Karpas-422 (cell line): Measurements from ENCODE around the gene CADM1. TPM values are rescaled to one million over a fixed set of nuclear protein-coding genes. Genes with fewer than 3 reads are reported as not detected.

Experiments used
- DNase-seq: peaks from one replicate; pipeline ENCODE4 v3.0.0-alpha.2; 2015
- H2AFZ ChIP-seq: fragments of 200-600 bp; sonication (generic); 2 replicates; pipeline ENCODE4 v1.6.1; 2014; ENCODE audit warnings: antibody characterized with exemption, low read length, mixed read lengths
- H3K27ac ChIP-seq: fragments of 200-600 bp; sonication (generic); 2 replicates; pipeline ENCODE4 v1.5.1; 2014; ENCODE audit warnings: mild to moderate bottlenecking, low read length, moderate library complexity
- H3K27me3 ChIP-seq: fragments of 200-600 bp; sonication (generic); 2 replicates; pipeline ENCODE4 v1.6.1; 2014; ENCODE audit warnings: low read length, mixed read lengths
- H3K36me3 ChIP-seq: fragments of 200-600 bp; sonication (generic); 2 replicates; pipeline ENCODE4 v1.6.1; 2014; ENCODE audit warnings: low read length, mixed read lengths; ENCODE audit not compliant: insufficient read depth
- H3K4me1 ChIP-seq: fragments of 200-600 bp; sonication (generic); 2 replicates; pipeline ENCODE4 v1.6.1; 2014; ENCODE audit warnings: mild to moderate bottlenecking, low read length, mixed read lengths
- H3K4me2 ChIP-seq: fragments of 200-600 bp; sonication (generic); 2 replicates; pipeline ENCODE4 v1.6.1; 2014; ENCODE audit warnings: low read length, low read depth, mild to moderate bottlenecking; ENCODE audit not compliant: poor library complexity, severe bottlenecking
- H3K4me3 ChIP-seq: fragments of 200-600 bp; sonication (generic); 2 replicates; pipeline ENCODE4 v1.5.1; 2014; ENCODE audit warnings: mild to moderate bottlenecking, antibody characterized with exemption, low read length, mixed read lengths
- H3K79me2 ChIP-seq: fragments of 200-600 bp; sonication (generic); 2 replicates; pipeline ENCODE4 v1.6.1; 2014; ENCODE audit warnings: mild to moderate bottlenecking, low read length, mixed read lengths
- H3K9ac ChIP-seq: fragments of 200-600 bp; sonication (generic); 2 replicates; pipeline ENCODE4 v1.6.0; 2014; ENCODE audit warnings: low read length
- H3K9me2 ChIP-seq: fragments of 200-600 bp; sonication (generic), shearing (Covaris generic); replicated peaks from 2 replicates; pipeline ENCODE4 v1.6.0; 2014; ENCODE audit warnings: mild to moderate bottlenecking, low read length, moderate library complexity; ENCODE audit not compliant: insufficient read depth
- H3K9me3 ChIP-seq: fragments of 300-700, 200-600 bp; sonication (generic); 2 replicates; pipeline ENCODE4 v1.6.1; 2014; ENCODE audit warnings: low read length, mixed read lengths
- H4K20me1 ChIP-seq: fragments of 200-600 bp; sonication (generic); 2 replicates; pipeline ENCODE4 v1.6.1; 2014; ENCODE audit warnings: mild to moderate bottlenecking, antibody characterized with exemption, low read length, low read depth; ENCODE audit not compliant: insufficient read depth
- total RNA-seq: library from RNA; depleted of rRNA; stranded (reverse); fragments of >200 nt; shearing (Covaris generic); gene quantifications from 2 replicates; pipeline ENCODE4 v1.2.3, GENCODE V29; 2014; ENCODE audit warnings: low replicate concordance

Gene CADM1
- total RNA-seq, 1 experiment from 2014 or later: not detected

- H3K4me1 ChIP-seq: no peaks in the 10 kb centered on the region
- no peak overlapping the region for H3K27ac ChIP-seq
- no peak overlapping the region for H3K4me3 ChIP-seq
- no peaks in the 10 kb centered on the region for H3K9me2 ChIP-seq
- no peaks in the 10 kb centered on the region for H3K36me3 ChIP-seq
- H3K27me3 ChIP-seq: no peaks in the 10 kb centered on the region
- H4K20me1 ChIP-seq: no peaks in the 10 kb centered on the region
- no peak overlapping the region for H3K9ac ChIP-seq
- no peak overlapping the region for H2AFZ ChIP-seq
- no peaks in the 10 kb centered on the region for H3K9me3 ChIP-seq
- H3K4me2 ChIP-seq: no peak overlapping the region
- DNase-seq: peak; percentile 75
- no peaks in the 10 kb centered on the region for H3K79me2 ChIP-seq
These were observed 179.4 kb downstream of the CADM1 start for GRCh38 chr11:115324581-115325432.

GRCh38 chr11:115322553-115323203 is 181.5 kb downstream of the CADM1 start:
- H3K9me2 ChIP-seq: no peaks in the 10 kb centered on the region
- no peaks in the 10 kb centered on the region for H3K79me2 ChIP-seq
- no peak overlapping the region for H3K4me3 ChIP-seq
- H3K4me1 ChIP-seq: no peaks in the 10 kb centered on the region
- H4K20me1 ChIP-seq: no peaks in the 10 kb centered on the region
- no peaks in the 10 kb centered on the region for H3K36me3 ChIP-seq
- H3K27ac ChIP-seq: no peak overlapping the region
- H3K4me2 ChIP-seq: no peak overlapping the region
- DNase-seq: no peak
- H3K27me3 ChIP-seq: no peaks in the 10 kb centered on the region
- H2AFZ ChIP-seq: no peak overlapping the region
- H3K9ac ChIP-seq: no peak overlapping the region
- no peaks in the 10 kb centered on the region for H3K9me3 ChIP-seq

GRCh38 chr11:115321605-115322289 is 182.5 kb downstream of the CADM1 start:
- DNase-seq: no peak

GRCh38 chr11:115317277-115318185 is 186.7 kb downstream of the CADM1 start:
- no peak for DNase-seq
- Histone ChIP-seq H3K4me3 (no peak overlapping the region), H2AFZ (no peak overlapping the region), H3K79me2 (no peaks in the 10 kb centered on the region), H3K9me3 (no peaks in the 10 kb centered on the region), H3K27ac (no peak overlapping the region), H4K20me1 (no peaks in the 10 kb centered on the region), H3K4me1 (no peaks in the 10 kb centered on the region), H3K4me2 (no peak overlapping the region), H3K27me3 (no peaks in the 10 kb centered on the region), H3K9me2 (no peaks in the 10 kb centered on the region), H3K36me3 (no peaks in the 10 kb centered on the region), H3K9ac (no peak overlapping the region)

More at GRCh38 chr11:115321605-115322289, 182.5 kb downstream of the CADM1 start:
- Histone ChIP-seq H3K79me2 (no peaks in the 10 kb centered on the region), H3K9me3 (no peaks in the 10 kb centered on the region), H3K27me3 (no peaks in the 10 kb centered on the region), H2AFZ (no peak overlapping the region), H3K9me2 (no peaks in the 10 kb centered on the region), H3K9ac (no peak overlapping the region), H3K4me3 (no peak overlapping the region), H3K4me1 (no peaks in the 10 kb centered on the region), H3K27ac (no peak overlapping the region), H3K4me2 (no peak overlapping the region), H4K20me1 (no peaks in the 10 kb centered on the region), H3K36me3 (no peaks in the 10 kb centered on the region)

- H3K9me2 ChIP-seq: no peaks in the 10 kb centered on the region
- no peak overlapping the region for H2AFZ ChIP-seq
- H3K36me3 ChIP-seq: no peaks in the 10 kb centered on the region
- no peaks in the 10 kb centered on the region for H3K4me1 ChIP-seq
- no peaks in the 10 kb centered on the region for H3K9me3 ChIP-seq
- no peaks in the 10 kb centered on the region for H4K20me1 ChIP-seq
- no peak overlapping the region for H3K4me2 ChIP-seq
- no peaks in the 10 kb centered on the region for H3K79me2 ChIP-seq
- no peaks in the 10 kb centered on the region for H3K27me3 ChIP-seq
- H3K4me3 ChIP-seq: no peak overlapping the region
- DNase-seq: no peak
- no peak overlapping the region for H3K27ac ChIP-seq
- H3K9ac ChIP-seq: no peak overlapping the region
These were observed 187.5 kb downstream of the CADM1 start for GRCh38 chr11:115316696-115317095.

GRCh38 chr11:115314330-115314920 is 189.8 kb downstream of the CADM1 start:
- Histone ChIP-seq H2AFZ (no peak overlapping the region), H3K4me3 (no peak overlapping the region), H3K27me3 (no peaks in the 10 kb centered on the region), H3K27ac (no peak overlapping the region), H3K36me3 (no peaks in the 10 kb centered on the region), H3K9me3 (no peaks in the 10 kb centered on the region), H3K4me1 (no peaks in the 10 kb centered on the region), H4K20me1 (no peaks in the 10 kb centered on the region), H3K9me2 (no peaks in the 10 kb centered on the region), H3K4me2 (no peak overlapping the region), H3K79me2 (no peaks in the 10 kb centered on the region), H3K9ac (no peak overlapping the region)
- no peak for DNase-seq

- no peaks in the 10 kb centered on the region for H4K20me1 ChIP-seq
- no peak overlapping the region for H3K9ac ChIP-seq
- H3K4me2 ChIP-seq: no peak overlapping the region
- no peak overlapping the region for H3K4me3 ChIP-seq
- H2AFZ ChIP-seq: no peak overlapping the region
- no peaks in the 10 kb centered on the region for H3K9me3 ChIP-seq
- H3K9me2 ChIP-seq: no peaks in the 10 kb centered on the region
- H3K79me2 ChIP-seq: no peaks in the 10 kb centered on the region
- no peaks in the 10 kb centered on the region for H3K27me3 ChIP-seq
- H3K36me3 ChIP-seq: no peaks in the 10 kb centered on the region
- no peak for DNase-seq
- no peak overlapping the region for H3K27ac ChIP-seq
- no peaks in the 10 kb centered on the region for H3K4me1 ChIP-seq
These were observed 190.9 kb downstream of the CADM1 start for GRCh38 chr11:115313224-115313838.
